HepG2 (cell line): ENCODE measurements around the gene VEGFA. TPM values are rescaled to one million over a fixed set of nuclear protein-coding genes. Genes with fewer than 3 reads are reported as not detected.
A peak's percentile ranks its signal among the peaks of the same experiment; 100 is the strongest.

Source experiments
- DR1 ChIP-seq: sonication (generic); formaldehyde crosslinking; IDR thresholded peaks from 2 replicates; pipeline ENCODE4 v1.8.0; 2021; ENCODE audit warnings: mild to moderate bottlenecking, missing genetic modification reagents, inconsistent platforms
- HDAC6 ChIP-seq: fragments of 200-600 bp; sonication (generic); IDR thresholded peaks from 2 replicates; pipeline ENCODE4 v1.7.0; 2017; ENCODE audit warnings: mild to moderate bottlenecking, antibody characterized with exemption, low read length, low read depth
- MEIS1 ChIP-seq: sonication (generic); formaldehyde crosslinking; IDR thresholded peaks from 2 replicates; pipeline ENCODE4 v1.9.0; 2021; ENCODE audit warnings: mild to moderate bottlenecking, missing genetic modification reagents, moderate library complexity, borderline replicate concordance
- MYNN ChIP-seq: sonication (generic); formaldehyde crosslinking; IDR thresholded peaks from 2 replicates; pipeline ENCODE4 v1.4.0; 2020; ENCODE audit warnings: mild to moderate bottlenecking, low read depth, missing genetic modification reagents
- SMAD9 ChIP-seq: sonication (generic); formaldehyde crosslinking; IDR thresholded peaks from 2 replicates; pipeline ENCODE4 v1.5.1; 2020; ENCODE audit warnings: mild to moderate bottlenecking, missing genetic modification reagents
- TEAD2 ChIP-seq: sonication (generic); formaldehyde crosslinking; IDR thresholded peaks from 2 replicates; pipeline ENCODE4 v1.9.0; 2021; ENCODE audit warnings: missing genetic modification reagents
- THAP11 ChIP-seq: IDR thresholded peaks from 2 replicates; pipeline ENCODE4 v1.6.1; 2016; ENCODE audit warnings: missing biosample characterization, missing genetic modification reagents
- XBP1 ChIP-seq: sonication (generic); formaldehyde crosslinking; IDR thresholded peaks from 2 replicates; pipeline ENCODE4 v1.5.0; 2020; ENCODE audit warnings: missing genetic modification reagents
- ZFP1 ChIP-seq: IDR thresholded peaks from 2 replicates; pipeline ENCODE4 v1.6.1; 2016
- ZNF44 ChIP-seq: sonication (generic); formaldehyde crosslinking; IDR thresholded peaks from 2 replicates; pipeline ENCODE4 v1.5.1; 2020; ENCODE audit warnings: mild to moderate bottlenecking, missing genetic modification reagents
- polyA plus RNA-seq, 8 experiments: library from polyadenylated mRNA; depleted of rRNA in 3 of 8; stranded (reverse) in 7 of 8; unstranded in 1 of 8; fragments of >200 nt; fragmentation: Illumina TruSeq in 4 of 8; extraction: Trizol in 4 of 8; gene quantifications; 2 replicates each; pipeline versions ENCODE4 v1.2.1 to v1.2.3, GENCODE V29; 2011 to 2016; ENCODE audit warnings: low read depth in 4 of 8, missing spikeins in 1 of 8, mixed read lengths in 1 of 8; ENCODE audit not compliant: insufficient read depth in 1 of 8
- total RNA-seq, 5 experiments: library from RNA; depleted of rRNA; stranded (reverse); fragments of >200 nt; fragmentation: Illumina TruSeq; extraction: Trizol; gene quantifications; 2 replicates each; pipeline ENCODE4 v1.2.3, GENCODE V29; 2016; ENCODE audit warnings: low read depth in 1 of 5
- TF ChIP-seq, protein P1 (sequence below): sonication (generic); formaldehyde crosslinking; IDR thresholded peaks from 2 replicates; pipeline ENCODE4 v1.4.0; 2020; ENCODE audit warnings: mild to moderate bottlenecking, missing genetic modification reagents
- TF ChIP-seq, protein P2 (sequence below): IDR thresholded peaks from 2 replicates; pipeline ENCODE4 v1.6.1; 2012; ENCODE audit warnings: low read length, improper control_type of control experiment
- TF ChIP-seq, protein P3 (sequence below): sonication (generic); formaldehyde crosslinking; IDR thresholded peaks from 2 replicates; pipeline ENCODE4 v1.5.0; 2020; ENCODE audit warnings: mild to moderate bottlenecking, missing genetic modification reagents, borderline replicate concordance
- TF ChIP-seq, protein P4 (sequence below): sonication (generic); formaldehyde crosslinking; IDR thresholded peaks from 2 replicates; pipeline ENCODE4 v1.4.0; 2020; ENCODE audit warnings: missing genetic modification reagents, borderline replicate concordance
- TF ChIP-seq, protein P5 (sequence below), 2 experiments: sonication (generic) in 1 of 2; formaldehyde crosslinking in 1 of 2; IDR thresholded peaks; 2 replicates each; pipeline versions ENCODE4 v1.5.1 to v1.6.1; 2011 to 2020; ENCODE audit warnings: borderline replicate concordance in 1 of 2, low read depth in 1 of 2, low read length in 1 of 2, mild to moderate bottlenecking in 1 of 2, missing genetic modification reagents in 1 of 2, moderate library complexity in 1 of 2

Gene VEGFA
- total and polyA plus RNA-seq, 2 of the 13 experiments (the other 11 are each of a cell fraction or from before 2014, with no cell fraction given), result 68.1 to 629 TPM

DNA sequence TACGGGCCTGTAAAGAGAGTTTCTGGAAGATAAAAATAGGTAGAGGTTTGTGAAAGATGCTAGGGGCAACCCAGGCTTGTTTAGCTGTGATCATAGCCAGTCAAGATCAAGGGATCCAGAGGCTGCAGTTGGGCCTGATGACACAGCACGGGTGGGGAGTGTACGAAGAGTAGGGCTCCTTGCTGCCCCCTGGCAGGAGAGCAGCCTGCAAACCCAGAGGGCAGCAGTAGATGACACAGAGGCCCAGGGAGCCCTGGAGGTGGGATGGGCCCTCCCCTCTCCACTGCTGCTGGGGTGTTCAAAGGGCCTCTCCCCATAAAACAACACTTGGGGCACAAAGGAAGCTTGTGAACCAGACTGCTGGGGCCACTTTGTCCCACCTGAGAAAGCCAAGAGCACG is 47.2 kb downstream of the VEGFA start (continued):
- TF ChIP-seq DR1 (no peak), MYNN (CRISPR knock-in tag) (no peak), MEIS1 (CRISPR knock-in tag) (no peak), TEAD2 (CRISPR knock-in tag) (no peak), ZNF44 (CRISPR knock-in tag) (no peak), HDAC6 (no peak), XBP1 (CRISPR knock-in tag) (no peak), THAP11 (CRISPR knock-in tag) (no peak), SMAD9 (CRISPR knock-in tag) (no peak), ZFP1 (no peak)
- TF ChIP-seq, protein P1, sequence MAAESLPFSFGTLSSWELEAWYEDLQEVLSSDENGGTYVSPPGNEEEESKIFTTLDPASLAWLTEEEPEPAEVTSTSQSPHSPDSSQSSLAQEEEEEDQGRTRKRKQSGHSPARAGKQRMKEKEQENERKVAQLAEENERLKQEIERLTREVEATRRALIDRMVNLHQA (CRISPR knock-in tag), result no peak
- TF ChIP-seq, protein P2, sequence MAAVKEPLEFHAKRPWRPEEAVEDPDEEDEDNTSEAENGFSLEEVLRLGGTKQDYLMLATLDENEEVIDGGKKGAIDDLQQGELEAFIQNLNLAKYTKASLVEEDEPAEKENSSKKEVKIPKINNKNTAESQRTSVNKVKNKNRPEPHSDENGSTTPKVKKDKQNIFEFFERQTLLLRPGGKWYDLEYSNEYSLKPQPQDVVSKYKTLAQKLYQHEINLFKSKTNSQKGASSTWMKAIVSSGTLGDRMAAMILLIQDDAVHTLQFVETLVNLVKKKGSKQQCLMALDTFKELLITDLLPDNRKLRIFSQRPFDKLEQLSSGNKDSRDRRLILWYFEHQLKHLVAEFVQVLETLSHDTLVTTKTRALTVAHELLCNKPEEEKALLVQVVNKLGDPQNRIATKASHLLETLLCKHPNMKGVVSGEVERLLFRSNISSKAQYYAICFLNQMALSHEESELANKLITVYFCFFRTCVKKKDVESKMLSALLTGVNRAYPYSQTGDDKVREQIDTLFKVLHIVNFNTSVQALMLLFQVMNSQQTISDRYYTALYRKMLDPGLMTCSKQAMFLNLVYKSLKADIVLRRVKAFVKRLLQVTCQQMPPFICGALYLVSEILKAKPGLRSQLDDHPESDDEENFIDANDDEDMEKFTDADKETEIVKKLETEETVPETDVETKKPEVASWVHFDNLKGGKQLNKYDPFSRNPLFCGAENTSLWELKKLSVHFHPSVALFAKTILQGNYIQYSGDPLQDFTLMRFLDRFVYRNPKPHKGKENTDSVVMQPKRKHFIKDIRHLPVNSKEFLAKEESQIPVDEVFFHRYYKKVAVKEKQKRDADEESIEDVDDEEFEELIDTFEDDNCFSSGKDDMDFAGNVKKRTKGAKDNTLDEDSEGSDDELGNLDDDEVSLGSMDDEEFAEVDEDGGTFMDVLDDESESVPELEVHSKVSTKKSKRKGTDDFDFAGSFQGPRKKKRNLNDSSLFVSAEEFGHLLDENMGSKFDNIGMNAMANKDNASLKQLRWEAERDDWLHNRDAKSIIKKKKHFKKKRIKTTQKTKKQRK, result no peak
- TF ChIP-seq, protein P3, sequence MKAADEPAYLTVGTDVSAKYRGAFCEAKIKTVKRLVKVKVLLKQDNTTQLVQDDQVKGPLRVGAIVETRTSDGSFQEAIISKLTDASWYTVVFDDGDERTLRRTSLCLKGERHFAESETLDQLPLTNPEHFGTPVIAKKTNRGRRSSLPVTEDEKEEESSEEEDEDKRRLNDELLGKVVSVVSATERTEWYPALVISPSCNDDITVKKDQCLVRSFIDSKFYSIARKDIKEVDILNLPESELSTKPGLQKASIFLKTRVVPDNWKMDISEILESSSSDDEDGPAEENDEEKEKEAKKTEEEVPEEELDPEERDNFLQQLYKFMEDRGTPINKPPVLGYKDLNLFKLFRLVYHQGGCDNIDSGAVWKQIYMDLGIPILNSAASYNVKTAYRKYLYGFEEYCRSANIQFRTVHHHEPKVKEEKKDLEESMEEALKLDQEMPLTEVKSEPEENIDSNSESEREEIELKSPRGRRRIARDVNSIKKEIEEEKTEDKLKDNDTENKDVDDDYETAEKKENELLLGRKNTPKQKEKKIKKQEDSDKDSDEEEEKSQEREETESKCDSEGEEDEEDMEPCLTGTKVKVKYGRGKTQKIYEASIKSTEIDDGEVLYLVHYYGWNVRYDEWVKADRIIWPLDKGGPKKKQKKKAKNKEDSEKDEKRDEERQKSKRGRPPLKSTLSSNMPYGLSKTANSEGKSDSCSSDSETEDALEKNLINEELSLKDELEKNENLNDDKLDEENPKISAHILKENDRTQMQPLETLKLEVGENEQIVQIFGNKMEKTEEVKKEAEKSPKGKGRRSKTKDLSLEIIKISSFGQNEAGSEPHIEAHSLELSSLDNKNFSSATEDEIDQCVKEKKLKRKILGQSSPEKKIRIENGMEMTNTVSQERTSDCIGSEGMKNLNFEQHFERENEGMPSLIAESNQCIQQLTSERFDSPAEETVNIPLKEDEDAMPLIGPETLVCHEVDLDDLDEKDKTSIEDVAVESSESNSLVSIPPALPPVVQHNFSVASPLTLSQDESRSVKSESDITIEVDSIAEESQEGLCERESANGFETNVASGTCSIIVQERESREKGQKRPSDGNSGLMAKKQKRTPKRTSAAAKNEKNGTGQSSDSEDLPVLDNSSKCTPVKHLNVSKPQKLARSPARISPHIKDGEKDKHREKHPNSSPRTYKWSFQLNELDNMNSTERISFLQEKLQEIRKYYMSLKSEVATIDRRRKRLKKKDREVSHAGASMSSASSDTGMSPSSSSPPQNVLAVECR (CRISPR knock-in tag), result peak; percentile 30; the same call in 1 of the 2 replicates
- TF ChIP-seq, protein P4, sequence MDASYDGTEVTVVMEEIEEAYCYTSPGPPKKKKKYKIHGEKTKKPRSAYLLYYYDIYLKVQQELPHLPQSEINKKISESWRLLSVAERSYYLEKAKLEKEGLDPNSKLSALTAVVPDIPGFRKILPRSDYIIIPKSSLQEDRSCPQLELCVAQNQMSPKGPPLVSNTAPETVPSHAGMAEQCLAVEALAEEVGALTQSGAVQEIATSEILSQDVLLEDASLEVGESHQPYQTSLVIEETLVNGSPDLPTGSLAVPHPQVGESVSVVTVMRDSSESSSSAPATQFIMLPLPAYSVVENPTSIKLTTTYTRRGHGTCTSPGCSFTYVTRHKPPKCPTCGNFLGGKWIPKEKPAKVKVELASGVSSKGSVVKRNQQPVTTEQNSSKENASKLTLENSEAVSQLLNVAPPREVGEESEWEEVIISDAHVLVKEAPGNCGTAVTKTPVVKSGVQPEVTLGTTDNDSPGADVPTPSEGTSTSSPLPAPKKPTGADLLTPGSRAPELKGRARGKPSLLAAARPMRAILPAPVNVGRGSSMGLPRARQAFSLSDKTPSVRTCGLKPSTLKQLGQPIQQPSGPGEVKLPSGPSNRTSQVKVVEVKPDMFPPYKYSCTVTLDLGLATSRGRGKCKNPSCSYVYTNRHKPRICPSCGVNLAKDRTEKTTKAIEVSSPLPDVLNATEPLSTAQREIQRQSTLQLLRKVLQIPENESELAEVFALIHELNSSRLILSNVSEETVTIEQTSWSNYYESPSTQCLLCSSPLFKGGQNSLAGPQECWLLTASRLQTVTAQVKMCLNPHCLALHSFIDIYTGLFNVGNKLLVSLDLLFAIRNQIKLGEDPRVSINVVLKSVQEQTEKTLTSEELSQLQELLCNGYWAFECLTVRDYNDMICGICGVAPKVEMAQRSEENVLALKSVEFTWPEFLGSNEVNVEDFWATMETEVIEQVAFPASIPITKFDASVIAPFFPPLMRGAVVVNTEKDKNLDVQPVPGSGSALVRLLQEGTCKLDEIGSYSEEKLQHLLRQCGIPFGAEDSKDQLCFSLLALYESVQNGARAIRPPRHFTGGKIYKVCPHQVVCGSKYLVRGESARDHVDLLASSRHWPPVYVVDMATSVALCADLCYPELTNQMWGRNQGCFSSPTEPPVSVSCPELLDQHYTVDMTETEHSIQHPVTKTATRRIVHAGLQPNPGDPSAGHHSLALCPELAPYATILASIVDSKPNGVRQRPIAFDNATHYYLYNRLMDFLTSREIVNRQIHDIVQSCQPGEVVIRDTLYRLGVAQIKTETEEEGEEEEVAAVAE, result no peak; the same call in 1 of the 2 replicates
- TF ChIP-seq, protein P5, sequence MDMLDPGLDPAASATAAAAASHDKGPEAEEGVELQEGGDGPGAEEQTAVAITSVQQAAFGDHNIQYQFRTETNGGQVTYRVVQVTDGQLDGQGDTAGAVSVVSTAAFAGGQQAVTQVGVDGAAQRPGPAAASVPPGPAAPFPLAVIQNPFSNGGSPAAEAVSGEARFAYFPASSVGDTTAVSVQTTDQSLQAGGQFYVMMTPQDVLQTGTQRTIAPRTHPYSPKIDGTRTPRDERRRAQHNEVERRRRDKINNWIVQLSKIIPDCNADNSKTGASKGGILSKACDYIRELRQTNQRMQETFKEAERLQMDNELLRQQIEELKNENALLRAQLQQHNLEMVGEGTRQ (IDR thresholded peaks at IDR 0.05; ENCODE audit: low read depth, low read length), result no peak
- TF ChIP-seq, protein P5 (CRISPR knock-in tag; IDR thresholded peaks at IDR 0.05; ENCODE audit: borderline replicate concordance), result no peak
